ENCODE data around the gene RHOG.
A peak's percentile ranks its signal among the peaks of the same experiment; 100 is the strongest.

The RHOG gene

GRCh38 chr11:3859373-3859881 lies 18.7 kb upstream of the RHOG start:
- no peak for DNase-seq (ENCODE audit: low read depth)

GRCh38 chr11:3857628-3858027 lies 16.9 kb upstream of the RHOG start:
- no peak for DNase-seq (ENCODE audit: low read depth)

- no peak for DNase-seq (ENCODE audit: low read depth)
Measured at GRCh38 chr11:3856856-3857553, 16.2 kb upstream of the RHOG start.

GRCh38 chr11:3855808-3856491 lies 15.2 kb upstream of the RHOG start:
- peak; percentile 23 for DNase-seq (ENCODE audit: low read depth)

- DNase-seq (ENCODE audit: low read depth), result peak; percentile 90
Measured at GRCh38 chr11:3854977-3855807, 14.4 kb upstream of the RHOG start, which contains the start of gene STIM1. Gene STIM1, plus strand, starts transcription at chr11:3855664. Its CDS starts 607 bp downstream, at chr11:3856271.

GRCh38 chr11:3854660-3854976 lies 13.9 kb upstream of the RHOG start:
- DNase-seq (ENCODE audit: low read depth), result no peak

GRCh38 chr11:3853899-3854659 lies 13.3 kb upstream of the RHOG start:
- DNase-seq (ENCODE audit: low read depth), result no peak

GRCh38 chr11:3853545-3853842 lies 12.7 kb upstream of the RHOG start:
- no peak for DNase-seq (ENCODE audit: low read depth)

GRCh38 chr11:3849297-3849874 lies 8.6 kb upstream of the RHOG start:
- DNase-seq (ENCODE audit: low read depth), result peak; percentile 39

- no peak for DNase-seq (ENCODE audit: low read depth)
Measured at GRCh38 chr11:3845670-3846069, 4.9 kb upstream of the RHOG start.

- no peak for DNase-seq (ENCODE audit: low read depth)
Measured at GRCh38 chr11:3845246-3845645, 4.5 kb upstream of the RHOG start.

GRCh38 chr11:3843326-3843725 lies 2.6 kb upstream of the RHOG start:
- no peak for DNase-seq (ENCODE audit: low read depth)

GRCh38 chr11:3841426-3842350 lies 929 bp upstream of the RHOG start:
- peak; percentile 88 for DNase-seq (ENCODE audit: low read depth)

GRCh38 chr11:3840004-3840869 lies 522 bp downstream of the RHOG start:
- DNase-seq (ENCODE audit: low read depth), result no peak

GRCh38 chr11:3838504-3838903 lies 2.3 kb downstream of the RHOG start:
- DNase-seq (ENCODE audit: low read depth), result no peak

GRCh38 chr11:3837793-3838192 lies 3.0 kb downstream of the RHOG start:
- DNase-seq (ENCODE audit: low read depth), result peak; percentile 36

GRCh38 chr11:3836903-3837302 lies 3.9 kb downstream of the RHOG start:
- DNase-seq (ENCODE audit: low read depth), result no peak

GRCh38 chr11:3835751-3836150 lies 5.0 kb downstream of the RHOG start:
- no peak for DNase-seq (ENCODE audit: low read depth)

GRCh38 chr11:3834664-3835461 lies 5.9 kb downstream of the RHOG start:
- DNase-seq (ENCODE audit: low read depth), result peak; percentile 19

Data from iris pigment epithelial cell (primary cell).